B cell (primary cell): ENCODE measurements around the gene DCDC2C. TPM values are rescaled to one million over a fixed set of nuclear protein-coding genes. Genes with fewer than 3 reads are reported as not detected.

Experiments used
- ATAC-seq: fragments of 200-7000 bp; cut with Tn5 transposase; one replicate; pipeline ENCODE4 v1.10.0; 2021; ENCODE audit warnings: low read depth, mild to moderate bottlenecking, moderate number of reproducible peaks, moderate library complexity
- CTCF ChIA-PET: fragments of 350-600 bp; sonication (Branson Sonifier 250); formaldehyde crosslinking; loops from one replicate; lab custom pipeline; 2021; ENCODE audit warnings: antibody characterized with exemption, inconsistent platforms; lab: Charles Lee
- POLR2A ChIA-PET: fragments of 350-600 bp; sonication (Branson Sonifier 250); formaldehyde crosslinking; loops from one replicate; lab custom pipeline; 2021; ENCODE audit warnings: antibody characterized with exemption; lab: Charles Lee
- DNase-seq: peaks from one replicate; pipeline ENCODE4 v3.0.0; 2013
- H2AFZ ChIP-seq: 2 replicates; pipeline ENCODE4 v1.6.1; 2012; ENCODE audit warnings: mild to moderate bottlenecking, low read depth, low read length; ENCODE audit not compliant: insufficient read depth, poor library complexity, severe bottlenecking
- H3K27ac ChIP-seq, 2 donors: 1 replicate in 1 of 2; 2 replicates in 1 of 2; pipeline ENCODE4 v1.5.1; 2012 to 2013; ENCODE audit warnings: low read length in 2 of 2, mild to moderate bottlenecking in 2 of 2, moderate library complexity in 1 of 2
- H3K27me3 ChIP-seq, 4 experiments: fragments of 200-600 bp in 1 of 4; sonication (generic) in 1 of 4; replicated peaks in 1 of 4; 1 replicate in 2 of 4; 2 replicates in 2 of 4; pipeline versions ENCODE4 v1.6.1 to v1.7.0; 2013 to 2016; ENCODE audit warnings: low read length in 3 of 4, mild to moderate bottlenecking in 2 of 4, mixed read lengths in 1 of 4, moderate library complexity in 1 of 4; ENCODE audit not compliant: insufficient read depth in 4 of 4, control insufficient read depth in 3 of 4; ENCODE audit errors: control extremely low read depth in 1 of 4
- H3K36me3 ChIP-seq, 2 experiments: replicated peaks in 1 of 2; 1 replicate in 1 of 2; 2 replicates in 1 of 2; pipeline versions ENCODE4 v1.6.1 to v1.7.1; 2013; ENCODE audit warnings: low read length in 1 of 2; ENCODE audit not compliant: insufficient read depth in 2 of 2, control insufficient read depth in 1 of 2; ENCODE audit errors: control extremely low read depth in 1 of 2, extremely low read depth in 1 of 2
- H3K4me1 ChIP-seq, 2 donors: fragments of 200-600 bp in 1 of 2; sonication (generic) in 1 of 2; 1 replicate in 1 of 2; 2 replicates in 1 of 2; pipeline versions ENCODE4 v1.5.1 to v1.6.1; 2013 to 2017; ENCODE audit warnings: low read length in 2 of 2; ENCODE audit not compliant: control insufficient read depth in 2 of 2, insufficient read depth in 2 of 2
- H3K4me2 ChIP-seq: replicated peaks from 2 replicates; pipeline ENCODE3; 2012; ENCODE audit warnings: mild to moderate bottlenecking, low read depth, low read length; ENCODE audit not compliant: poor library complexity, severe bottlenecking
- H3K4me3 ChIP-seq, 5 experiments: fragments of 200-600 bp in 1 of 5; sonication (generic) in 1 of 5; 1 replicate in 3 of 5; 2 replicates in 2 of 5; pipeline versions ENCODE4 v1.5.1 to v1.7.0; 2011 to 2016; ENCODE audit warnings: low read length in 4 of 5, mild to moderate bottlenecking in 4 of 5, low read depth in 2 of 5, control low read depth in 1 of 5, moderate library complexity in 1 of 5; ENCODE audit not compliant: insufficient read depth in 1 of 5; ENCODE audit errors: control extremely low read depth in 1 of 5, extremely low read depth in 1 of 5
- H3K79me2 ChIP-seq: fragments of 200-600 bp; sonication (generic); one replicate; pipeline ENCODE4 v1.6.0; 2016; ENCODE audit warnings: low read length; ENCODE audit not compliant: control insufficient read depth, insufficient read depth
- H3K9ac ChIP-seq: fragments of 200-600 bp; sonication (generic); 2 replicates; pipeline ENCODE4 v1.6.1; 2017; ENCODE audit warnings: mild to moderate bottlenecking, low read length, moderate library complexity
- H3K9me3 ChIP-seq, 3 donors: one replicate each; pipeline versions ENCODE4 v1.6.1 to v1.7.1; 2013; ENCODE audit warnings: low read length in 2 of 3; ENCODE audit not compliant: control insufficient read depth in 2 of 3, insufficient read depth in 1 of 3; ENCODE audit errors: control extremely low read depth in 1 of 3
- H4K20me1 ChIP-seq: 2 replicates; pipeline ENCODE4 v1.6.0; 2012; ENCODE audit warnings: mild to moderate bottlenecking, low read length; ENCODE audit not compliant: insufficient read depth, control insufficient read depth, poor library complexity, severe bottlenecking
- H3K27ac Mint-ChIP-seq: one replicate; pipeline ENCODE4 v1.8.0; 2021; ENCODE audit warnings: mixed read lengths
- H3K27me3 Mint-ChIP-seq: one replicate; pipeline ENCODE4 v1.8.0; 2021; ENCODE audit warnings: mixed read lengths
- H3K4me1 Mint-ChIP-seq: one replicate; pipeline ENCODE4 v1.8.0; 2021; ENCODE audit warnings: mixed read lengths
- H3K4me3 Mint-ChIP-seq: one replicate; pipeline ENCODE4 v1.8.0; 2021; ENCODE audit warnings: mixed read lengths
- H3K9me3 Mint-ChIP-seq: one replicate; pipeline ENCODE4 v1.8.0; 2022; ENCODE audit warnings: mixed read lengths; ENCODE audit not compliant: insufficient read depth
- EZH2 ChIP-seq: IDR thresholded peaks from 2 replicates; pipeline ENCODE4 v1.6.1; 2012; ENCODE audit warnings: borderline replicate concordance, low read depth, mild to moderate bottlenecking, moderate library complexity, low read length; ENCODE audit not compliant: insufficient read depth, poor library complexity, severe bottlenecking
- intact Hi-C: fragments of 100-400 bp; cut with micrococcal nuclease; formaldehyde crosslinking; loops from one replicate; pipeline ENCODE4 v1.10.0; 2022
- polyA plus RNA-seq: library from polyadenylated mRNA; depleted of rRNA; stranded (reverse); fragments of >200 nt; gene quantifications from 2 replicates; pipeline ENCODE4 v1.2.3, GENCODE V29; 2012
- total RNA-seq, 2 donors: library from RNA; stranded (reverse); fragments of 120-200 nt in 1 of 2; gene quantifications; 1 replicate in 1 of 2; 2 replicates in 1 of 2; pipeline versions ENCODE4 v1.2.3 to v1.2.4, GENCODE V29; 2013 to 2022
- TF ChIP-seq, protein P1 (sequence below): fragments of 200-600 bp; IDR thresholded peaks from one replicate; pipeline ENCODE4 v1.8.0; 2022; ENCODE audit warnings: antibody characterized with exemption, mild to moderate bottlenecking

The DCDC2C gene
- total and polyA plus RNA-seq, 2 donors (not counting 1 experiment from before 2014, with no cell fraction given) = not detected

DNA sequence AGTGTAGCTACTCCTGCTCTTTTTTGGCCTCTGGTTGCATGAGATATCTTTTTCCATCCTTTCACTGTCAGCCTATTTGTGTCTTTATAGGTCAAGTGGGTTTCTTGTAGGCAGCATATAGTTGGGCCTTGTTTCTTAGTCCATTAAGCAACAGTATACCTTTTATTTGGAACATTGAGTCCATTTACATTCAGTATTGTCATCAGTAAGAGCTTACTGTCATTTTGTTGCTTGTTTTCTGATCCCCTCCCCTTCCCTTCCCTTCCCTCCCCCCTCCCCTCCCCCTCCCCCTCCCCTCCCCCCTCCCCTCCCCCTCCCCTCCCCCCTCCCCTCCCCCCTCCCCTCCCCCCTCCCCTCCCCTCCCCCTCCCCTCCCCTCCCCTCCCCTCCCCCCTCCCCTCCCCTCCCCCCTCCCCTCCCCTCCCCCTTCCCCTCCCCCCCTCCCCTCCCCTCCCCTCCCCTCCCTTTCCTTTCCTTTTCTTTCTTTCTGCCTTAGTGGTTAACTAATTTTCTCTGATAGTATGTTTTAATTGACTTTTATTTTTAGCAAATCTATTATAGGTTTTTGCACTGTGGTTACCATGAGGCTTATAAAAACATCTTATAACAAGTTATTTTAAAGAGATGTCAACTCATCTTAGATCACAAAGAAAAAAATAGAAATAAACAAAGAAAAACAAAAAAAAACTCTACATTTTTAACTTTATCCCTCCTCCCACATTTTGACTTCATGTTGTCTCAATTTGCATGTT lies 13.2 kb upstream of the DCDC2C start:
- no peak overlapping the region for H2AFZ ChIP-seq
- intact Hi-C loops = no loop called here
- no peak for ATAC-seq
- H3K9me3 ChIP-seq = peaks cover 0 to 8% (median 7%) of the 10 kb centered on the region in 3 donors
- H3K4me3 Mint-ChIP-seq = no peak overlapping the region
- H3K4me1 ChIP-seq = no peaks in the 10 kb centered on the region
- CTCF ChIA-PET = no interaction called here
- H3K79me2 ChIP-seq = no peaks in the 10 kb centered on the region
- H3K9me3 Mint-ChIP-seq = peaks cover 17% of the 10 kb centered on the region
- no peak overlapping the region for H3K4me2 ChIP-seq
- H3K27ac Mint-ChIP-seq = no peak overlapping the region
- no peak for DNase-seq
- H3K36me3 ChIP-seq = no peaks in the 10 kb centered on the region
- POLR2A ChIA-PET = no interaction called here
- H4K20me1 ChIP-seq = no peaks in the 10 kb centered on the region
- no peak overlapping the region for H3K9ac ChIP-seq
- no peak for TF ChIP-seq EZH2
- TF ChIP-seq, protein P1, sequence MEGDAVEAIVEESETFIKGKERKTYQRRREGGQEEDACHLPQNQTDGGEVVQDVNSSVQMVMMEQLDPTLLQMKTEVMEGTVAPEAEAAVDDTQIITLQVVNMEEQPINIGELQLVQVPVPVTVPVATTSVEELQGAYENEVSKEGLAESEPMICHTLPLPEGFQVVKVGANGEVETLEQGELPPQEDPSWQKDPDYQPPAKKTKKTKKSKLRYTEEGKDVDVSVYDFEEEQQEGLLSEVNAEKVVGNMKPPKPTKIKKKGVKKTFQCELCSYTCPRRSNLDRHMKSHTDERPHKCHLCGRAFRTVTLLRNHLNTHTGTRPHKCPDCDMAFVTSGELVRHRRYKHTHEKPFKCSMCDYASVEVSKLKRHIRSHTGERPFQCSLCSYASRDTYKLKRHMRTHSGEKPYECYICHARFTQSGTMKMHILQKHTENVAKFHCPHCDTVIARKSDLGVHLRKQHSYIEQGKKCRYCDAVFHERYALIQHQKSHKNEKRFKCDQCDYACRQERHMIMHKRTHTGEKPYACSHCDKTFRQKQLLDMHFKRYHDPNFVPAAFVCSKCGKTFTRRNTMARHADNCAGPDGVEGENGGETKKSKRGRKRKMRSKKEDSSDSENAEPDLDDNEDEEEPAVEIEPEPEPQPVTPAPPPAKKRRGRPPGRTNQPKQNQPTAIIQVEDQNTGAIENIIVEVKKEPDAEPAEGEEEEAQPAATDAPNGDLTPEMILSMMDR = no peak
- peaks cover 26% of the 10 kb centered on the region for H3K27me3 Mint-ChIP-seq
- no peaks in the 10 kb centered on the region for H3K4me1 Mint-ChIP-seq
- H3K27ac ChIP-seq = no peak overlapping the region
- no peak overlapping the region for H3K4me3 ChIP-seq
- H3K27me3 ChIP-seq = peaks cover 0 to 3% (median 0%) of the 10 kb centered on the region in 4 experiments

DNA sequence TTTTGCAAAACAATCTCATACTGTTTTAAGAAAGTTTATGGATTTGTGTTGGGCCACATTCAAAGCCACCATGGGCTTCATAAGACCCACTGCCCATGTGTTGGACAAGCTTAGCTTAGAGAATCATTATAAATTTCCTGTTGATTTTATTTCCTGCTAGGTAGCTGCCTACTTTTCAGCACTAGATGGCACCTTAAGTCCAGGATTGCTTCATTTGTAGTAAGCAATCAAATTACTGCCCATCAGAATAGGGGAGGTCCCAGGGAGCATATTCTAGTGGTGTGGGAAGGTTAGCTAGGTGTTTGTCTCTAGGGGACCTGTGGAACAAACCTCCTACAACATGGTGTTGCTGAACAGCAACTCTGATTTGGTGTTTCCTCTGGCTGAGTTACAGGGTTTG lies 11.0 kb upstream of the DCDC2C start:
- no peak for TF ChIP-seq EZH2
- Histone ChIP-seq H3K4me2 (no peak overlapping the region), H2AFZ (no peak overlapping the region), H3K36me3 (no peaks in the 10 kb centered on the region), H3K9ac (no peak overlapping the region), H3K9me3 (peaks cover 0 to 8% (median 7%) of the 10 kb centered on the region in 3 donors), H3K4me3 (no peak overlapping the region), H3K4me1 (no peaks in the 10 kb centered on the region), H3K79me2 (no peaks in the 10 kb centered on the region), H4K20me1 (no peaks in the 10 kb centered on the region), H3K27ac (no peak overlapping the region), H3K27me3 (peaks cover 0 to 3% (median 0%) of the 10 kb centered on the region in 4 experiments)
- H3K27me3 Mint-ChIP-seq = peaks cover 35% of the 10 kb centered on the region
- no peaks in the 10 kb centered on the region for H3K4me1 Mint-ChIP-seq
- POLR2A ChIA-PET = no interaction called here
- DNase-seq (no peak), ATAC-seq (no peak)
- no peak overlapping the region for H3K27ac Mint-ChIP-seq
- intact Hi-C loops = no loop called here
- peaks cover 17% of the 10 kb centered on the region for H3K9me3 Mint-ChIP-seq
- CTCF ChIA-PET = no interaction called here
- H3K4me3 Mint-ChIP-seq = no peak overlapping the region
